Thyroid gland (tissue), 4 donors: Measurements from ENCODE around the gene ZBP1. TPM values are rescaled to one million over a fixed set of nuclear protein-coding genes. Genes with fewer than 3 reads are reported as not detected.
A peak's percentile ranks its signal among the peaks of the same experiment; 100 is the strongest.

Source experiments
- DNase-seq, 2 donors: peaks; one replicate each; pipeline ENCODE4 v3.0.0-alpha.2; 2019
- H3K27ac ChIP-seq, 3 donors: fragments of 200-600 bp; sonication (generic); 1 replicate in 2 of 3; 2 replicates in 1 of 3; pipeline ENCODE4 v1.5.1; 2016 to 2019; ENCODE audit warnings: mild to moderate bottlenecking in 1 of 3, moderate library complexity in 1 of 3
- H3K27me3 ChIP-seq: fragments of 200-600 bp; sonication (generic); one replicate; pipeline ENCODE4 v1.5.1; 2019
- H3K36me3 ChIP-seq, 2 donors: fragments of 200-600 bp; sonication (generic); one replicate each; pipeline ENCODE4 v1.5.1; 2016 to 2019
- H3K4me1 ChIP-seq, 2 donors: fragments of 200-600 bp; sonication (generic); one replicate each; pipeline ENCODE4 v1.5.1; 2017 to 2019
- H3K4me3 ChIP-seq, 3 donors: fragments of 200-600 bp; sonication (generic); replicated peaks in 1 of 3; 1 replicate in 2 of 3; 2 replicates in 1 of 3; pipeline ENCODE4 v1.5.1; 2016; ENCODE audit warnings: mild to moderate bottlenecking in 1 of 3
- H3K9me3 ChIP-seq: fragments of 200-600 bp; sonication (generic); one replicate; pipeline ENCODE4 v1.5.1; 2017
- POLR2A ChIP-seq, 2 donors: fragments of 450-650 bp; IDR thresholded peaks; one replicate each; pipeline ENCODE4 v1.6.1; 2017; ENCODE audit warnings: antibody characterized with exemption in 2 of 2, mild to moderate bottlenecking in 2 of 2, moderate library complexity in 1 of 2
- WGBS, 2 donors: methylation state at CpG; one replicate each; pipeline ENCODE4 v1.1.5; 2017; 5-methylcytosine and 5-hydroxymethylcytosine counted together
- intact Hi-C: fragments of 100-400 bp; cut with DNase I; formaldehyde crosslinking; loops from one replicate; pipeline ENCODE4 v1.15.1; 2023
- total RNA-seq, 4 donors: library from RNA; depleted of rRNA; stranded (reverse); fragments of >200 nt; gene quantifications; one replicate each; pipeline ENCODE4 v1.2.3, GENCODE V29; 2016
- TF ChIP-seq, protein P1 (sequence below), 6 experiments: fragments of 200-600 bp in 3 of 6; fragments of 450-650 bp in 3 of 6; sonication (generic) in 3 of 6; IDR thresholded peaks; one replicate each; pipeline ENCODE4 v1.5.1; 2016 to 2019; ENCODE audit warnings: antibody characterized with exemption in 6 of 6, mild to moderate bottlenecking in 2 of 6, inconsistent platforms in 1 of 6, moderate library complexity in 1 of 6

ZBP1 gene
- total RNA-seq, 4 donors from 2014 or later, result 0.33 to 1.5 (median 0.34) TPM; not detected in 1

DNA sequence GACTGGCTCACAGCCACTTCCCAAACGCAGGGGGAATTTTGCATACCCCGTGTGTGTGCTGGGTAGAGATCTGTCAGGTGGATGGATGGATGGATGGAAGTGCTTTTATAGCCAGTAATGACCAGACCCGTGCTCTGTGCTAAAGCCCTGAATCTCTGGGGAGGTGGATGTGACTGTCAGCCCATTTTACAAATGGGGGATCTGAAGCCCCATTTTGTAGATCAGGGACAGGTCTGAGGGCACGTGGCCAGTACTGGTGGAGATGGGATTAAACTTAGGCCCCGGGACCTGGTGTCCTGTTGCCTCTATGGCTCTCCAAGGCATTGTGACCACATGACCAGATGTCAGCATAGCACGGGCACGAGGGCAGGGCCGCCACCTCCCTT is 38.2 kb upstream of the ZBP1 start:
- Histone ChIP-seq H3K36me3 (no peaks in the 10 kb centered on the region), H3K27me3 (no peaks in the 10 kb centered on the region), H3K4me1 (peaks cover 14 to 15% of the 10 kb centered on the region in 2 donors), H3K9me3 (no peaks in the 10 kb centered on the region), H3K4me3 (no peak overlapping the region), H3K27ac (peak overlapping the region in 1 of 3 donors; percentile 12)
- intact Hi-C loops, result loop anchor here (10.0 kb wide), 1 partner anchor 426 kb away; no protein-coding TSS in a partner anchor
- TF ChIP-seq, protein P1, sequence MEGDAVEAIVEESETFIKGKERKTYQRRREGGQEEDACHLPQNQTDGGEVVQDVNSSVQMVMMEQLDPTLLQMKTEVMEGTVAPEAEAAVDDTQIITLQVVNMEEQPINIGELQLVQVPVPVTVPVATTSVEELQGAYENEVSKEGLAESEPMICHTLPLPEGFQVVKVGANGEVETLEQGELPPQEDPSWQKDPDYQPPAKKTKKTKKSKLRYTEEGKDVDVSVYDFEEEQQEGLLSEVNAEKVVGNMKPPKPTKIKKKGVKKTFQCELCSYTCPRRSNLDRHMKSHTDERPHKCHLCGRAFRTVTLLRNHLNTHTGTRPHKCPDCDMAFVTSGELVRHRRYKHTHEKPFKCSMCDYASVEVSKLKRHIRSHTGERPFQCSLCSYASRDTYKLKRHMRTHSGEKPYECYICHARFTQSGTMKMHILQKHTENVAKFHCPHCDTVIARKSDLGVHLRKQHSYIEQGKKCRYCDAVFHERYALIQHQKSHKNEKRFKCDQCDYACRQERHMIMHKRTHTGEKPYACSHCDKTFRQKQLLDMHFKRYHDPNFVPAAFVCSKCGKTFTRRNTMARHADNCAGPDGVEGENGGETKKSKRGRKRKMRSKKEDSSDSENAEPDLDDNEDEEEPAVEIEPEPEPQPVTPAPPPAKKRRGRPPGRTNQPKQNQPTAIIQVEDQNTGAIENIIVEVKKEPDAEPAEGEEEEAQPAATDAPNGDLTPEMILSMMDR (IDR thresholded peaks at IDR 0.05), result no peak
- TF ChIP-seq POLR2A (IDR thresholded peaks at IDR 0.05), result no peak
- DNase-seq, result no peak
- 87 to 88% methylated on average over 6 to 8 of the region's 8 CpGs for WGBS, 2 donors

DNA sequence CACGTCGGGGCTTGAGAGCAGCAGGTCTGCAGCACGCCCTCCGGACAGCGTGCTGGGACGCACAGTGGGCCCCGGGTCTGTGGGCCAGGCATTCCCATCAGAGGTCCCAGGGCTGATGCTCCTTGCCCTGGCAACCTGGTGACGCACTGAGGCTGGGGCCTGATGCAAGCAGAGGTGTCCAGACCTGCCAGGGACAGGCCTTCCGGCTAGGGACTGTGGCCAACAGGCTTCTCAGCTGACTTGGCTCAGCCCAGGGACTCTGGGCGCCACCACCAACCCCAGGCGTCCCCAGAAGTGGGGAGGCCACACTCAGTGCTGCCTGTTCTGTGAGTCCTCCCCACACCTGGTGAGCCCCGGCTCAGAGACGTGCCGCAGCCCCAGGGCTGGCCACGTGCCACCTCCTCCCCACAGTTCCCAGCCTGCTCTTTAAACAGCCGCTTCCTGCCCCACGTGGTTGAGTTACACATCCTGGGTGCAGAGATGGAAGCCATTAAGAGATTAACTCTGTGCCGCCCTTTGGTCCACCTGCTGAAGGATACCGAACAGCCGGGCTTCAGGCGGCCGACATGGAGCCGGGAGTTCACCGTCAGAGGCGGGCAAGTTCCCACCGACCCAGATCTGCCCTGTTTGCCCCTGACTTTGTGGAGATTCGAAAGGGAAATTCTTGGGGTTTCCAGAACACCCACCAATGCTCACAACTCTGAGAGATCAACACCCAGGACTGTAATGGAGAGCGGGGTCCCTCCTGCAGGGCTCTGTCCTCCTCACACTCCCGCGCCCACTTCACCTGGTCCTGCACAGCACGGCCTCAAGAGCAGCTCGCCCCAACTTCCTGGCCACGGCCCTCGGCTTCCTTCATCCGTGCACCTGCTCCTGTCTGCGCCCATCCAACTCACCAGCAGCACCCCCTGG is 37.6 kb upstream of the ZBP1 start:
- TF ChIP-seq, protein P1 (IDR thresholded peaks at IDR 0.05), result no peak
- no peak for TF ChIP-seq POLR2A (IDR thresholded peaks at IDR 0.05)
- peak overlapping the region in 1 of 3 donors; percentile 12 for H3K27ac ChIP-seq
- H3K36me3 ChIP-seq, result no peaks in the 10 kb centered on the region
- intact Hi-C loops, result loop anchor here (10.0 kb wide), 1 partner anchor 427 kb away; no protein-coding TSS in a partner anchor
- peak; percentile 41 to 64 for DNase-seq
- no peaks in the 10 kb centered on the region for H3K27me3 ChIP-seq
- WGBS, 2 donors, result 80 to 90% methylated on average over 27 to 30 of the region's 36 CpGs
- peaks cover 14 to 15% of the 10 kb centered on the region in 2 donors for H3K4me1 ChIP-seq
- no peak overlapping the region for H3K4me3 ChIP-seq
- no peaks in the 10 kb centered on the region for H3K9me3 ChIP-seq

DNA sequence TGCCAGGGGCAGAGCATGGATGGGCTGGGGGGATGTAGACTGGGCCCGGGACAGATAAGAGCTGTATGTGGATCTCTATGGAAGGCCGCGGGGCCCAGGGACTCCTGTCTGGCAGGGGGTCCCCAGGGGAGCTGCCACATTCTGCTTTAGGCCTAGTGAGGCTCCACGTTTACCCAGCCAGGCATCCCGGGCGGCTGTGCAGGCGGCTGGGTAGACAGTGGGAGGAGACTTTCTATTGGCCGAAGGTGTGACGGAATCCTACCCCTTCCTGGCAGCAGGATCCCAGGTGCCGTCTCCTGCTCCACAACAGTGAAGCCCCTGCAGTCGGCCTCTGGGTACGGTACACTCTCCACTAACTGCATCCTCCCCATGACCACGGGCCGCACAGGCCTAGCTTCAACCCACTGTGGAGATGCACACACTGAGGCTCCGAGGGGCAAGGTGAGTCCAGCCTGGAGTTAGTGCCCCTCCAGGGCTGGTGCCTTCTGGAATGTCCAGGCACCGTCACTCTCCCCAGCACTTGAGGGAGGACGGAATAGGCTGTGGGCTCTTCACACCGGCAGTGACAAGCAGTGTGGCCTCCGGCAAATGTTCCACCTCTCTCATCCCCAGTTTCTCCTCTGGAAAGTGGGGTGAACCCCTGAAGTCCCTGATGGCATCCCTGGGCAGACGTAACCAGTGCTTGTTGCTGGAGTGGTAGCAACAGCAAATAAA is 36.8 kb upstream of the ZBP1 start:
- Histone ChIP-seq H3K4me3 (no peak overlapping the region), H3K36me3 (peaks cover 3 to 7% of the 10 kb centered on the region in 2 donors), H3K27ac (no peak overlapping the region), H3K27me3 (no peaks in the 10 kb centered on the region), H3K4me1 (peaks cover 14 to 15% of the 10 kb centered on the region in 2 donors), H3K9me3 (no peaks in the 10 kb centered on the region)
- WGBS, 2 donors, result 94 to 96% methylated on average over 19 to 20 of the region's 20 CpGs
- no peak for DNase-seq
- TF ChIP-seq, protein P1 (IDR thresholded peaks at IDR 0.05), result no peak
- TF ChIP-seq POLR2A (IDR thresholded peaks at IDR 0.05), result no peak
- intact Hi-C loops, result loop anchor here (10.0 kb wide), 1 partner anchor 428 kb away; no protein-coding TSS in a partner anchor

DNA sequence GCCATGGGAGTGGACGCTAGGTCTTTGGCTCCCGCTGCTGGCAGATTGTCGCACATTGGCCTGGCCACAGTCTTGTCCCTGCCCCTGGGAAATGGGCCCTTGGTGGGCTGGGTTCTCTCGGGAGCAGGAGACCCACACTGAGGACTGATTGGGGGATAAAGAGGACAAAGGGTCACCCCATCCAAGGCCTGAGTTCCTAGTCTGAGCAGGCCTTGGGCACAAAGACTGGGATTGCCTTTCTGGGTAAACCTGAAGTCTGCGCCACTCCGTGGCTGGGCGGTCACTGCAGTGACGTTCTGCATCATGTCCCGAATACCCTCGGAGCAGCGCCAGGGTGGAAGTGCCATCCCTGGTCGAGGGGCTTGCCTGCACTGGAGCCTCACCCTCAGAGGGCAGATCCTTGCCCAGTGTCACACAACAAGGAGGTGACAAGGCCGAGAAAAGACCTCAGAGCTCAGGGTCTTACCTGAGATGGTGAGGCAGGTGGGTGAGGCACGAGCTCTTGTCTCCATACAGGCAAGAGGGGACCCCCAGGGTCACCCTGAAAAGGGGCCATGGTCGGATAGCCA is 36.1 kb upstream of the ZBP1 start:
- no peak for DNase-seq
- intact Hi-C loops, result loop anchor here (10.0 kb wide), 1 partner anchor 428 kb away; no protein-coding TSS in a partner anchor
- Histone ChIP-seq H3K9me3 (no peaks in the 10 kb centered on the region), H3K4me1 (peaks cover 9% of the 10 kb centered on the region in 2 donors), H3K27ac (no peak overlapping the region), H3K27me3 (no peaks in the 10 kb centered on the region), H3K4me3 (no peak overlapping the region), H3K36me3 (peaks cover 7% of the 10 kb centered on the region in 2 donors)
- WGBS, 2 donors, result 85 to 88% methylated on average over 14 to 15 of the region's 15 CpGs
- TF ChIP-seq, protein P1 (IDR thresholded peaks at IDR 0.05), result no peak
- no peak for TF ChIP-seq POLR2A (IDR thresholded peaks at IDR 0.05)
